GM18951 (cell line): ENCODE measurements around the gene ITSN2.

ENCODE experiments used
- POLR2A ChIP-seq: IDR thresholded peaks from 4 replicates; pipeline ENCODE4 v1.6.1; 2011; ENCODE audit warnings: mild to moderate bottlenecking; ENCODE audit not compliant: insufficient read length, insufficient read depth; ENCODE audit errors: extremely low read depth
- in situ Hi-C: fragments of 300-500 bp; cut with MboI; formaldehyde crosslinking; loops from one replicate; pipeline ENCODE4 v1.12.0; 2022; ENCODE audit warnings: low sequenced_read_pairs, mixed read lengths, inconsistent platforms; ENCODE audit not compliant: unreplicated experiment

The ITSN2 gene

GRCh38 chr2:24337890-24338289 is 22.4 kb downstream of the ITSN2 start:
- in situ Hi-C loops: no loop called here
- TF ChIP-seq POLR2A: no peak

GRCh38 chr2:24336811-24337210 is 23.5 kb downstream of the ITSN2 start:
- in situ Hi-C loops: no loop called here
- TF ChIP-seq POLR2A: no peak

- no peak for TF ChIP-seq POLR2A
These were observed 26.1 kb downstream of the ITSN2 start for GRCh38 chr2:24334245-24334633.

GRCh38 chr2:24332791-24333540 is 27.4 kb downstream of the ITSN2 start:
- in situ Hi-C loops: no loop called here
- TF ChIP-seq POLR2A: no peak

More at GRCh38 chr2:24334245-24334633, 26.1 kb downstream of the ITSN2 start:
- in situ Hi-C loops: no loop called here

GRCh38 chr2:24330161-24330560 is 30.2 kb downstream of the ITSN2 start:
- TF ChIP-seq POLR2A: no peak
- in situ Hi-C loops: no loop called here

- TF ChIP-seq POLR2A: no peak
- in situ Hi-C loops: no loop called here
These were observed 30.6 kb downstream of the ITSN2 start for GRCh38 chr2:24329700-24330099.

- no peak for TF ChIP-seq POLR2A
- in situ Hi-C loops: no loop called here
These were observed 32.3 kb downstream of the ITSN2 start for GRCh38 chr2:24328010-24328409.

- TF ChIP-seq POLR2A: no peak
- in situ Hi-C loops: no loop called here
These were observed 42.8 kb downstream of the ITSN2 start for GRCh38 chr2:24317491-24317920.

- TF ChIP-seq POLR2A: no peak
- in situ Hi-C loops: no loop called here
These were observed 44.7 kb downstream of the ITSN2 start for GRCh38 chr2:24315669-24316068.

GRCh38 chr2:24313744-24314632 is 46.3 kb downstream of the ITSN2 start:
- no peak for TF ChIP-seq POLR2A
- in situ Hi-C loops: no loop called here

- no peak for TF ChIP-seq POLR2A
- in situ Hi-C loops: no loop called here
These were observed 52.4 kb downstream of the ITSN2 start for GRCh38 chr2:24307961-24308360.

- no peak for TF ChIP-seq POLR2A
These were observed 55.7 kb downstream of the ITSN2 start for GRCh38 chr2:24304631-24305030.

GRCh38 chr2:24304098-24304497 is 56.2 kb downstream of the ITSN2 start:
- TF ChIP-seq POLR2A: no peak
- in situ Hi-C loops: no loop called here

More at GRCh38 chr2:24304631-24305030, 55.7 kb downstream of the ITSN2 start:
- in situ Hi-C loops: no loop called here

- in situ Hi-C loops: no loop called here
These were observed 58.7 kb downstream of the ITSN2 start for GRCh38 chr2:24301599-24301998.

GRCh38 chr2:24297663-24298062 is 62.7 kb downstream of the ITSN2 start:
- no peak for TF ChIP-seq POLR2A

More at GRCh38 chr2:24301599-24301998, 58.7 kb downstream of the ITSN2 start:
- no peak for TF ChIP-seq POLR2A

More at GRCh38 chr2:24297663-24298062, 62.7 kb downstream of the ITSN2 start:
- in situ Hi-C loops: no loop called here
